Measurements from ENCODE around the gene WDR53.
"Not testable (repeated sequence)": the region's sequence is repeated elsewhere in the genome, so short reads cannot be mapped to it uniquely, and the experiment has no call there.

The WDR53 gene

GRCh38 chr3:196514350-196514716 is 54.0 kb downstream of the WDR53 start:
- TF ChIP-seq CTCF (IDR thresholded peaks at IDR 0.05): no peak
- Histone ChIP-seq H3K27me3 (no peaks in the 10 kb centered on the region), H3K36me3 (no peaks in the 10 kb centered on the region), H3K4me3 (ENCODE audit: low read depth in 1 of 2, low read length in 1 of 2) (no peak overlapping the region), H3K4me1 (ENCODE audit: control insufficient read depth in 1 of 2, insufficient read depth in 1 of 2, low read depth in 1 of 2, low read length in 1 of 2) (no peaks in the 10 kb centered on the region), H3K9me3 (peaks cover 14% of the 10 kb centered on the region), H3K27ac (no peak overlapping the region)

- no peak for TF ChIP-seq CTCF (IDR thresholded peaks at IDR 0.05)
- Histone ChIP-seq H3K27ac (no peak overlapping the region), H3K4me3 (ENCODE audit: low read depth in 1 of 2, low read length in 1 of 2) (no peak overlapping the region), H3K9me3 (peaks cover 9% of the 10 kb centered on the region), H3K36me3 (no peaks in the 10 kb centered on the region), H3K27me3 (no peaks in the 10 kb centered on the region), H3K4me1 (ENCODE audit: control insufficient read depth in 1 of 2, insufficient read depth in 1 of 2, low read depth in 1 of 2, low read length in 1 of 2) (no peaks in the 10 kb centered on the region)
Measured at GRCh38 chr3:196513697-196514349, 54.5 kb downstream of the WDR53 start.

- not testable (repeated sequence) for H3K4me1 ChIP-seq (ENCODE audit: control insufficient read depth in 1 of 2, insufficient read depth in 1 of 2, low read depth in 1 of 2, low read length in 1 of 2); H3K9me3 ChIP-seq; H3K4me3 ChIP-seq (ENCODE audit: low read depth in 1 of 2, low read length in 1 of 2); H3K27me3 ChIP-seq; H3K36me3 ChIP-seq; H3K27ac ChIP-seq
Measured at GRCh38 chr3:196511646-196512425, 56.5 kb downstream of the WDR53 start.

GRCh38 chr3:196511108-196511507 is 57.2 kb downstream of the WDR53 start:
- not testable (repeated sequence) for H3K27ac ChIP-seq; H3K36me3 ChIP-seq; H3K9me3 ChIP-seq; H3K27me3 ChIP-seq; H3K4me3 ChIP-seq (ENCODE audit: low read depth in 1 of 2, low read length in 1 of 2)
- peaks cover 10 to 11% of the 10 kb centered on the region in 2 experiments for H3K4me1 ChIP-seq (ENCODE audit: control insufficient read depth in 1 of 2, insufficient read depth in 1 of 2, low read depth in 1 of 2, low read length in 1 of 2)

GRCh38 chr3:196506687-196507086 is 61.7 kb downstream of the WDR53 start:
- H3K27me3 ChIP-seq: no peaks in the 10 kb centered on the region
- TF ChIP-seq CTCF (IDR thresholded peaks at IDR 0.05): no peak
- H3K27ac ChIP-seq: peak overlapping the region; percentile 93
- no peaks in the 10 kb centered on the region for H3K36me3 ChIP-seq
- no peaks in the 10 kb centered on the region for H3K9me3 ChIP-seq
- H3K4me1 ChIP-seq (ENCODE audit: control insufficient read depth in 1 of 2, insufficient read depth in 1 of 2, low read depth in 1 of 2, low read length in 1 of 2): peaks cover 38 to 50% of the 10 kb centered on the region in 2 experiments
- H3K4me3 ChIP-seq (ENCODE audit: low read depth in 1 of 2, low read length in 1 of 2): no peak overlapping the region

GRCh38 chr3:196504556-196504955 is 63.8 kb downstream of the WDR53 start:
- Histone ChIP-seq H3K27me3 (no peaks in the 10 kb centered on the region), H3K4me3 (ENCODE audit: low read depth in 1 of 2, low read length in 1 of 2) (peak overlapping the region; percentile 77 to 82), H3K4me1 (ENCODE audit: control insufficient read depth in 1 of 2, insufficient read depth in 1 of 2, low read depth in 1 of 2, low read length in 1 of 2) (peaks cover 58 to 67% of the 10 kb centered on the region in 2 experiments), H3K9me3 (no peaks in the 10 kb centered on the region), H3K36me3 (no peaks in the 10 kb centered on the region), H3K27ac (peak overlapping the region; percentile 93)
- no peak for TF ChIP-seq CTCF (IDR thresholded peaks at IDR 0.05)

Measured in neutrophil (primary cell).